ENCODE results near the gene SLCO2A1. TPM values are rescaled to one million over a fixed set of nuclear protein-coding genes. Genes with fewer than 3 reads are reported as not detected.

SLCO2A1 gene
- total RNA-seq, 2 donors from 2014 or later = not detected

DNA sequence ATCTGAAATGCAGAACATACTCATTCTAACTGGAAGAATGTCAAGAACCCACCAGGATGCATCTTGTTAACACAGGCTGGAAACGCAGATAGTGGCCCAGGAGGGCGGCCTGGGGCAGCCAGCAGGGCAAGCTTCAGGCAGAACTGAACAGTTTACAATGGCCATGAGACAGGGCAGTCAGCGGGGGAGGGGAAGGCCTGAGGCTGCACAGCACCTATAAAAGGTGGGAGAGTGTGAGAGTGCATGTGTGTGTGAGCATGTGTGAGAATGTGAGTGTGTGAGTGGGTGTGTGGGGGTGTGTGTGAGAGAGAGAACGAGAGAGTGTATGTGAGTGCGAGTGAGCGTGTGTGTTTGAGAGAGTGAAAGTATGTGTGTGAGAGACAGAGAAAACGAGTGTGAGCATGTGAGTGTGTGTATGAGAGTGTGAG lies 26.8 kb upstream of the SLCO2A1 start:
- DNase-seq (ENCODE audit: low spot score) (no peak), ATAC-seq (no peak)
- H3K4me1 Mint-ChIP-seq (ENCODE audit: low read depth in 2 of 2) = peaks cover 4 to 6% of the 10 kb centered on the region in 2 donors
- no peaks in the 10 kb centered on the region for H3K36me3 Mint-ChIP-seq
- no peak overlapping the region for H3K27ac Mint-ChIP-seq
- H3K27me3 Mint-ChIP-seq = peaks cover 3 to 20% of the 10 kb centered on the region in 2 donors
- no peak overlapping the region for H3K4me3 Mint-ChIP-seq
- H3K9me3 Mint-ChIP-seq = no peaks in the 10 kb centered on the region

DNA sequence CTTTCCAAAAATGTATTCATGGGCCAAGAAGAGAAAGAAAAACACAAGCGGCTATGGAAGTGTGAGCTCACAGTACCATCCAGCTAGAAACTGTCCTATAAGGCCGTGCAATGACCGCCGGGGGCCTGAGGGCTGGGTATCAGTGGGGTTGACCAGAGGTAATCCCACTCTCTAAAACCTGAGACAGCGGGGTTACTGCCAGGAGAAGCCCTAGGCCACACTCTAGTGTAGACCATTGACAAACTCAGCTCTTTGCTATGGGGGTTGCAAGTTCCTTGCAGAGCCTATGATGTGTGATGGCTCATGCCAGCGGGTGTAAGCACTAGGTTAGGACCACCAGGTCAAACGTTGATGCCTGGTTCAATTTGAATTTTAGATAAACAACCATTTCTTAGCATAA lies 25.9 kb upstream of the SLCO2A1 start:
- peaks cover 4 to 6% of the 10 kb centered on the region in 2 donors for H3K4me1 Mint-ChIP-seq (ENCODE audit: low read depth in 2 of 2)
- H3K27me3 Mint-ChIP-seq = peaks cover 3 to 24% of the 10 kb centered on the region in 2 donors
- ATAC-seq = no peak
- DNase-seq (ENCODE audit: low spot score) = peak; percentile 10
- no peaks in the 10 kb centered on the region for H3K9me3 Mint-ChIP-seq
- H3K36me3 Mint-ChIP-seq = no peaks in the 10 kb centered on the region
- no peak overlapping the region for H3K27ac Mint-ChIP-seq
- H3K4me3 Mint-ChIP-seq = no peak overlapping the region

GRCh38 chr3:134054881-134055280 lies 25.2 kb upstream of the SLCO2A1 start:
- Mint-ChIP-seq H3K4me3 (no peak overlapping the region), H3K36me3 (no peaks in the 10 kb centered on the region), H3K9me3 (no peaks in the 10 kb centered on the region), H3K27me3 (peaks cover 3 to 27% of the 10 kb centered on the region in 2 donors), H3K27ac (no peak overlapping the region), H3K4me1 (ENCODE audit: low read depth in 2 of 2) (peaks cover 4 to 6% of the 10 kb centered on the region in 2 donors)
- DNase-seq (ENCODE audit: low spot score) = peak; percentile 6
- ATAC-seq = no peak

- Mint-ChIP-seq H3K27ac (no peak overlapping the region), H3K27me3 (peaks cover 8 to 33% of the 10 kb centered on the region in 2 donors), H3K4me3 (no peak overlapping the region), H3K36me3 (no peaks in the 10 kb centered on the region), H3K4me1 (ENCODE audit: low read depth in 2 of 2) (peaks cover 4 to 6% of the 10 kb centered on the region in 2 donors), H3K9me3 (no peaks in the 10 kb centered on the region)
- no peak for ATAC-seq
- DNase-seq (ENCODE audit: low spot score) = peak; percentile 28
These were observed 24.5 kb upstream of the SLCO2A1 start for GRCh38 chr3:134054231-134054630.

DNA sequence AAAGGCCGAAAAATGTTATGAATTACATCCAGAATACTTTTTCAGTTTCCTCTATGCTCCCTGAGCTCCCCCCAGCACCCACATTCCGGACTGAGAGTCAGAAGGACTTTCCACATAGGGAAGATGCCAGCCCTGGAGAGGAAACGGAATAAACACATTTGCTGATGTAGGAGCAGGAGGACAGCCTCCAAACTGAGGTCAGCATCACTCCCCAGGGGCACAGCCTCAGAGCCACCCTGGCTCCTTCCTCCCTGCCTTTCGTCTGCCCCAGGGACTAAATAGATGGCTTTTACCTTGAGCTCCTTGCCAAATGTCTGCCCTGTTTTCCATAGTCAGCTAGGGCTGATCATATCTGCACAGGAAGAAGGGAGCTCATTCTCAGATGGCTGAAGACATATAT lies 22.6 kb upstream of the SLCO2A1 start:
- Mint-ChIP-seq H3K27ac (no peak overlapping the region), H3K9me3 (no peaks in the 10 kb centered on the region), H3K27me3 (peaks cover 8 to 40% of the 10 kb centered on the region in 2 donors), H3K4me1 (ENCODE audit: low read depth in 2 of 2) (peaks cover 4 to 6% of the 10 kb centered on the region in 2 donors), H3K4me3 (no peak overlapping the region), H3K36me3 (no peaks in the 10 kb centered on the region)
- ATAC-seq (no peak), DNase-seq (ENCODE audit: low spot score) (peak; percentile 16)

- DNase-seq (ENCODE audit: low spot score) (no peak), ATAC-seq (peak; percentile 8 to 29)
- H3K4me1 Mint-ChIP-seq (ENCODE audit: low read depth in 2 of 2) = no peaks in the 10 kb centered on the region
- H3K4me3 Mint-ChIP-seq = no peak overlapping the region
- peaks cover 5 to 24% of the 10 kb centered on the region in 2 donors for H3K27me3 Mint-ChIP-seq
- no peaks in the 10 kb centered on the region for H3K36me3 Mint-ChIP-seq
- H3K9me3 Mint-ChIP-seq = peaks cover 6% of the 10 kb centered on the region
- H3K27ac Mint-ChIP-seq = no peak overlapping the region
These were observed 20.0 kb upstream of the SLCO2A1 start for GRCh38 chr3:134049676-134050075.

DNA sequence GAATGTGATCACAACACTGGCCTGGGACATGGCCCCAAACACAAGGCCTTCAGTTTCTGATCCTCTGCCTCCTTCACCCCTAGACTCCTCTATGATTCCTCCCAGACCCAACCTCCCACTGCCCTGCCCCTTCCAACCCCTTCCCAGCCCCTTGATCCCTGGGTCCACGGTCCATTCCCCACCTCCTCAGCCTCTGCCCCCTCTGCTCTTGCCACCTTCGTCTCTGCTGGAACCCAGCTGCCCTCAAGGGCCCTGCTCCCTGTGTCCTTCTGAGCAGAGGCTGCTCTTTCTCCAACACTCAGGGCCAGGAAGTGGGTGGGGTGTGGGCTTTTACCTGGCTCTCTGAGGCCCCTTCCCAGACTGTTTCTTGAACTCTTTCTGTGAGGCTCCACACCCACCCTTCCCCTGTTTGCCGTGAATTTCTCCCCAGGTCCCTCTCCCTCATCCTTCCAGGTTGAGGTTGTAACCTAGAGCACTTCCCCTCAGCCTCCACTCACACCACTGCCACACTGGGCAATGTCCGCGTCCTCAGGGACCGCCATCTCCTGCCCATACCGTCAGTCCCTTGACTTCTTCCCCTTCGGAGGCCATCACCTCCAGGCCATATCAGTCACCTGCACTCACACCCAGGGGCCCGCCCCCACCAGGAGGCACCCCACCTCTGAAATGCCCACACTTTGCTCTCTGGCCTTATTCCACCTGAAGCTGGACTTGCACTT lies 18.7 kb upstream of the SLCO2A1 start:
- ATAC-seq = peak in 1 of 2 donors; percentile 21

GRCh38 chr3:134044459-134044858 lies 14.7 kb upstream of the SLCO2A1 start:
- Mint-ChIP-seq H3K9me3 (peaks cover 6% of the 10 kb centered on the region), H3K27ac (no peak overlapping the region), H3K27me3 (peaks cover under 1 to 15% of the 10 kb centered on the region in 2 donors), H3K36me3 (no peaks in the 10 kb centered on the region), H3K4me1 (ENCODE audit: low read depth in 2 of 2) (no peaks in the 10 kb centered on the region), H3K4me3 (no peak overlapping the region)
- no peak for DNase-seq (ENCODE audit: low spot score)
- no peak for ATAC-seq

More for the DNA sequence above, 18.7 kb upstream of the SLCO2A1 start:
- Mint-ChIP-seq H3K4me3 (no peak overlapping the region), H3K9me3 (peaks cover 6% of the 10 kb centered on the region), H3K4me1 (ENCODE audit: low read depth in 2 of 2) (no peaks in the 10 kb centered on the region), H3K36me3 (no peaks in the 10 kb centered on the region), H3K27ac (no peak overlapping the region), H3K27me3 (peaks cover 5 to 22% of the 10 kb centered on the region in 2 donors)
- DNase-seq (ENCODE audit: low spot score) = no peak

GRCh38 chr3:134040066-134040465 lies 10.3 kb upstream of the SLCO2A1 start:
- no peaks in the 10 kb centered on the region for H3K9me3 Mint-ChIP-seq
- H3K36me3 Mint-ChIP-seq = no peaks in the 10 kb centered on the region
- H3K4me1 Mint-ChIP-seq (ENCODE audit: low read depth in 2 of 2) = no peaks in the 10 kb centered on the region
- H3K27ac Mint-ChIP-seq = no peak overlapping the region
- no peak for ATAC-seq
- H3K27me3 Mint-ChIP-seq = peaks cover 0 to 7% of the 10 kb centered on the region in 2 donors
- no peak for DNase-seq (ENCODE audit: low spot score)
- H3K4me3 Mint-ChIP-seq = no peak overlapping the region

DNA sequence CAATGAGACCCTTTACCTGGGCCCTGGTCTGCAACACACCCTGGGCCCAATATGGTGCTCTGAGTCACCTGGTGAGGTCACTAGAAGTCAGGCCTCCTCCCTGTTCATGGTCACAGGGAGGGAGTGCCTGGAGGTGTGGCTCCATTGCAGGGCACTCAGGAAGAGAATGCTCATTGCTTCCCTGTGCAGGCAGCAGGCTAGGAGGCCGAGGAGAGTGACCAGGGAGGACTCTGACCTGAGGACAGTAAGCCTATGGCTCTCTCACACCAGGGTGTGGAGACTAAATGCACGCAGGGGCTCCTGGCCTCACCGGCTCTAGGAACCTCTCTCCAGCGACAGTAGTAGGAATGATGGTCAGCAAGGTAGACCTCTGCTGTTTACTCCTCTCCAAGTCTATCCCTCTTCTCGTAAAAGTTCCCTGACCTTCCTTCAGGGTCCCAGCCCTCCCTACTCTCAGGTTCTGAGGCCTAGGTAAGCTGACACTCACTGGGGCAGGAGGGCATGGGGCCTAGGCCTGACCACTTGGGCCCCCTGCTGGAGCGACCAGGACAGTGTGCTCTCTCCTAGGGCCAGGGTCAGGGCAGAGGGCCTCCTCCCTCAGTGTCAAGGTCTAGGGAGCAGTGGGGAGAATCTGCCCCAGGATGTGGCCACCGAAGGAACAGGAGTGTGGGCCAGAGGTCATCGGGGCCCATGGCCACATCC lies 9.6 kb upstream of the SLCO2A1 start:
- Mint-ChIP-seq H3K27me3 (peaks cover 0 to 7% of the 10 kb centered on the region in 2 donors), H3K36me3 (no peaks in the 10 kb centered on the region), H3K9me3 (no peaks in the 10 kb centered on the region), H3K4me3 (no peak overlapping the region), H3K27ac (no peak overlapping the region), H3K4me1 (ENCODE audit: low read depth in 2 of 2) (no peaks in the 10 kb centered on the region)
- ATAC-seq (peak; percentile 40 to 65), DNase-seq (ENCODE audit: low spot score) (no peak)

- Mint-ChIP-seq H3K4me3 (no peak overlapping the region), H3K4me1 (ENCODE audit: low read depth in 2 of 2) (no peaks in the 10 kb centered on the region), H3K27ac (peak overlapping the region in 1 of 2 donors; percentile 64), H3K9me3 (no peaks in the 10 kb centered on the region), H3K36me3 (no peaks in the 10 kb centered on the region), H3K27me3 (peaks cover 0 to 7% of the 10 kb centered on the region in 2 donors)
- ATAC-seq (no peak), DNase-seq (ENCODE audit: low spot score) (no peak)
These were observed 9.0 kb upstream of the SLCO2A1 start for GRCh38 chr3:134038716-134039115.

GRCh38 chr3:134038071-134038491 lies 8.4 kb upstream of the SLCO2A1 start:
- Mint-ChIP-seq H3K27ac (no peak overlapping the region), H3K36me3 (no peaks in the 10 kb centered on the region), H3K9me3 (no peaks in the 10 kb centered on the region), H3K4me3 (no peak overlapping the region), H3K4me1 (ENCODE audit: low read depth in 2 of 2) (no peaks in the 10 kb centered on the region), H3K27me3 (peaks cover 2 to 11% of the 10 kb centered on the region in 2 donors)
- peak in 1 of 2 donors; percentile 32 for ATAC-seq
- no peak for DNase-seq (ENCODE audit: low spot score)

DNA sequence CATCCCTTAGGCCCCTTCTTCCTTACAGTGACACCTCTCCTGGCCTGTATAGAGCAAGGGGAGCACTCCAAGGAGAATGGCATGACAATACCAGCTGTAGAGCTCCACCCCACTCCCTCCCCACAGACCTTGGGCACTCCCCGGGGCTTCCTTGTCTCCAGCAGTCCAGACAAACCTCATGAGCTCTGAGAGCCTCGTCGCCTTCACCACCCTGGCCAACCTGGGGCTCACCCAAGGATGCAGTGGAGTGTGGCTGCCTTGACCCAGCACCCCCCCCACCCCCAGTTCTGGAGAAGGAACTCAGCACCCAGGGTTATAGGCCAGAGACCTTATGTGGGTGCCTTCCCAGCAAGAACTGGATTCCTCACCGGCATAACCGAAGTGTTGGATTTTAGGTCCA lies 7.4 kb upstream of the SLCO2A1 start:
- DNase-seq (ENCODE audit: low spot score) (no peak), ATAC-seq (no peak)
- Mint-ChIP-seq H3K4me1 (ENCODE audit: low read depth in 2 of 2) (no peaks in the 10 kb centered on the region), H3K36me3 (no peaks in the 10 kb centered on the region), H3K27me3 (peaks cover 2 to 15% of the 10 kb centered on the region in 2 donors), H3K4me3 (no peak overlapping the region), H3K27ac (no peak overlapping the region), H3K9me3 (no peaks in the 10 kb centered on the region)

DNA sequence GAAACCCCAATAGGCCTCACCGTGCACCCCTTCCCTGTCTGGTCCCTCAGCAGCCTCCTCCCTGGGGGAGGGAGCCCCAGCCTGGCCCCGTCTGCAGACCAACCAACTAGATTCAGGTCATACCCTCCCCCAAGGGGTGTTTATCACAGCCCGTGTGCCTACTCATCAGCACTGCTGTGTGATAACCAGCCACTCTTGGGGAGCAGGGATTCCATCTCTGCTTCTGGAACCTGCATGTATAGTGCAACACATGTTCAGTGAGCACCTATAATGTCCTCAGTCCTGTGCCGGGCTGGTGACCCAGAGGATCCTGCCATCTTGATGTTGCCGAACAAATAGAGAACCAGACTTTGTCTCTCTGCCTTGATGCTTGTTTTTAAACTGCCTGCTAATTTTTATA lies 6.6 kb upstream of the SLCO2A1 start:
- no peak overlapping the region for H3K4me3 Mint-ChIP-seq
- no peaks in the 10 kb centered on the region for H3K9me3 Mint-ChIP-seq
- ATAC-seq = no peak
- H3K4me1 Mint-ChIP-seq (ENCODE audit: low read depth in 2 of 2) = no peaks in the 10 kb centered on the region
- DNase-seq (ENCODE audit: low spot score) = no peak
- H3K27me3 Mint-ChIP-seq = peaks cover 5 to 9% of the 10 kb centered on the region in 2 donors
- H3K27ac Mint-ChIP-seq = no peak overlapping the region
- no peaks in the 10 kb centered on the region for H3K36me3 Mint-ChIP-seq
